ENCODE measurements around the gene ACTN3.

- TF ChIP-seq CTCF (IDR thresholded peaks at IDR 0.05; ENCODE audit: low read length) = peak; percentile 87
- no peak for TF ChIP-seq EZH2 (IDR thresholded peaks at IDR 0.05; ENCODE audit: borderline replicate concordance, low read length)
These were observed 32.4 kb downstream of the ACTN3 start for GRCh38 chr11:66579017-66579606.

Data from OCI-LY1 (cell line).